ENCODE results near the gene PSMC2.

DNA sequence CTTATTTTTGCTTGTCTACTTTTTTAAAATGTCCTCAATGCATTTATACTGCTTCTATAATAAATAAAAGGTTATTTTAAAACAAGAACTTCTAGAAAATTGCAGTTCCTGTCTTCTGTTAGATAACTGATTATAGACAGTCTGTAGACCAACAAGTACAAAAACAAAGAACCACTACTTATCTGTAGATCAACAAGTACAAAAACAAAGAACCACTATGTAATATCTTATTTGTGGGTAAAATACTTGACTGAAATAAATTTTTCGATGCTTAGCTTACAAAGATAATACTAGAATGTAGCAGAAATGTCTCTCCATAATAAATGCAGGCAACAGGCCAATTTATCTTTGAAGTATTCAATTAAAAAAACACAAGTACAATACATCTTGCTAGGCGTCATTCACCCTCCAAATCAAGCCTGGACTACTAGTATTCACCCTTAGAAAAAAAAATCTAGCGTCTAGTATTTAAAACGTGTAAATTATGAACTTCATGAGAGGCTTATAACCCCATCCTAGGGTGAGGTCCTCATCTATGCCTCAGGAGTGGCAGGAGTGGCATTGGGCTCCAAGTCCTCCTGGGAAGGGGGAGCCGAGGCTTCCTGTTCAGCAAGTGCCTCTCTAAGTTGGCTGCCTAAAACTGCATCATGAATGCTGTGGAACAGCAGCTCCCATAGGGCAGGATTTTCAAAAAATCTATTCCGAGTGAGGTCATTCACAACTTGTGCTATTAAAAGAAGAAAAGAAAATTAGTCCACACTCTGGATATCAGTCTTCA lies 26.6 kb downstream of the PSMC2 start:
- TF ChIP-seq SIN3A (IDR thresholded peaks at IDR 0.05; ENCODE audit: borderline replicate concordance, insufficient read depth, low read depth, low read length): no peak
- TF ChIP-seq, protein P1, sequence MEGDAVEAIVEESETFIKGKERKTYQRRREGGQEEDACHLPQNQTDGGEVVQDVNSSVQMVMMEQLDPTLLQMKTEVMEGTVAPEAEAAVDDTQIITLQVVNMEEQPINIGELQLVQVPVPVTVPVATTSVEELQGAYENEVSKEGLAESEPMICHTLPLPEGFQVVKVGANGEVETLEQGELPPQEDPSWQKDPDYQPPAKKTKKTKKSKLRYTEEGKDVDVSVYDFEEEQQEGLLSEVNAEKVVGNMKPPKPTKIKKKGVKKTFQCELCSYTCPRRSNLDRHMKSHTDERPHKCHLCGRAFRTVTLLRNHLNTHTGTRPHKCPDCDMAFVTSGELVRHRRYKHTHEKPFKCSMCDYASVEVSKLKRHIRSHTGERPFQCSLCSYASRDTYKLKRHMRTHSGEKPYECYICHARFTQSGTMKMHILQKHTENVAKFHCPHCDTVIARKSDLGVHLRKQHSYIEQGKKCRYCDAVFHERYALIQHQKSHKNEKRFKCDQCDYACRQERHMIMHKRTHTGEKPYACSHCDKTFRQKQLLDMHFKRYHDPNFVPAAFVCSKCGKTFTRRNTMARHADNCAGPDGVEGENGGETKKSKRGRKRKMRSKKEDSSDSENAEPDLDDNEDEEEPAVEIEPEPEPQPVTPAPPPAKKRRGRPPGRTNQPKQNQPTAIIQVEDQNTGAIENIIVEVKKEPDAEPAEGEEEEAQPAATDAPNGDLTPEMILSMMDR (IDR thresholded peaks at IDR 0.05): no peak
